ENCODE data around the gene CBLN2.

GRCh38 chr18:72542984-72543356 is 1.2 kb downstream of the CBLN2 start:
- TF ChIP-seq CTCF (conservative IDR thresholded peaks at IDR 0.05; ENCODE audit: low read depth in 2 of 2), result no peak
- no peak for TF ChIP-seq CREB1 (CRISPR knock-in tag; IDR thresholded peaks at IDR 0.05; ENCODE audit: low read depth)
- no peak for TF ChIP-seq POLR2AphosphoS5 (IDR thresholded peaks at IDR 0.05; ENCODE audit: low read depth)
- no peak for TF ChIP-seq EZH2phosphoT487 (IDR thresholded peaks at IDR 0.05; ENCODE audit: unreplicated experiment)
- no peak for TF ChIP-seq ETS1 (IDR thresholded peaks at IDR 0.05)
- no peak for TF ChIP-seq NANOG (IDR thresholded peaks at IDR 0.05; ENCODE audit: borderline replicate concordance)
- TF ChIP-seq EZH2 (IDR thresholded peaks at IDR 0.05; ENCODE audit: low read depth, unreplicated experiment), result no peak
- TF ChIP-seq REST (IDR thresholded peaks at IDR 0.05; ENCODE audit: unreplicated experiment), result no peak
- TF ChIP-seq STAT1 (IDR thresholded peaks at IDR 0.05; ENCODE audit: unreplicated experiment), result no peak
- no peak for TF ChIP-seq JUNB (IDR thresholded peaks at IDR 0.05; ENCODE audit: unreplicated experiment)
- no peak for TF ChIP-seq ZNF114 (CRISPR knock-in tag; IDR thresholded peaks at IDR 0.05)

All from GM23338 (cell line).